Left ventricle myocardium inferior (tissue), 1 donor: ENCODE measurements around the gene MYOM3. TPM values are rescaled to one million over a fixed set of nuclear protein-coding genes. Genes with fewer than 3 reads are reported as not detected.
A peak's percentile ranks its signal among the peaks of the same experiment; 100 is the strongest.

Experiments
- DNase-seq: peaks from one replicate; pipeline ENCODE4 v3.0.0-alpha.2; 2020
- H3K27ac ChIP-seq: fragments of 200-600 bp; replicated peaks from 2 replicates; pipeline ENCODE4 v1.8.0; 2021
- H3K27me3 ChIP-seq: fragments of 200-600 bp; 2 replicates; pipeline ENCODE4 v1.8.0; 2021; ENCODE audit warnings: low read depth
- H3K36me3 ChIP-seq: fragments of 200-600 bp; 2 replicates; pipeline ENCODE4 v1.8.0; 2021
- H3K4me1 ChIP-seq: fragments of 200-600 bp; 2 replicates; pipeline ENCODE4 v1.8.0; 2021
- H3K4me3 ChIP-seq: fragments of 200-600 bp; 2 replicates; pipeline ENCODE4 v1.8.0; 2021; ENCODE audit warnings: mild to moderate bottlenecking, moderate library complexity
- H3K9me3 ChIP-seq: fragments of 200-600 bp; replicated peaks from 2 replicates; pipeline ENCODE4 v1.8.0; 2021
- intact Hi-C: fragments of 100-400 bp; cut with micrococcal nuclease; formaldehyde crosslinking; loops from one replicate; pipeline ENCODE4 v1.11.0; 2022
- total RNA-seq: library from RNA; stranded (reverse); fragmentation: NEBNext Ultra II Directional; extraction: Animal tissue kit (Norgen Biotek cat#: 25700); gene quantifications from one replicate; pipeline ENCODE4 v1.2.1, GENCODE V29; 2021
- TF ChIP-seq, protein P1 (sequence below): fragments of 200-600 bp; IDR thresholded peaks from 2 replicates; pipeline ENCODE4 v1.8.0; 2021; ENCODE audit warnings: antibody characterized with exemption, mild to moderate bottlenecking, borderline replicate concordance
- donor health status: DM: no; HTN: yes; CAD: no; lungs with severe emphysema.

The MYOM3 gene
- total RNA-seq, 1 donor from 2014 or later: 440 TPM

DNA sequence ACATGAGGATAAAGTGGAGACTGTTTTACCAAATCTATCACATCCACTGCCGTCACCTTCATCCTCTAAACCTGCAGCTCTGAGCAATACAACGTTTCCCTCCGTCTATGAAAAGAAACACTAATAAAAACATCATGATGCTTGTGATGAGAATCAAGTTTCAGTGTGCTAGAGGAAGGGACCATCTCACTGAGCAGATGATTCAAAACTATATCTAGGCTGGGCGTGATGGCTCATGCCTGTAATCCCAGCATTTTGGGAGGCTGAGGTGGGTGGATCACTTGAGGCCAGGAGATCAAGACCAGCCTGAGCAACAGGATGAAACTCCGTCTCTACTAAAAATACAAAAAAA is 14.7 kb upstream of the MYOM3 start:
- peak overlapping the region; percentile 78 for H3K27ac ChIP-seq

DNA sequence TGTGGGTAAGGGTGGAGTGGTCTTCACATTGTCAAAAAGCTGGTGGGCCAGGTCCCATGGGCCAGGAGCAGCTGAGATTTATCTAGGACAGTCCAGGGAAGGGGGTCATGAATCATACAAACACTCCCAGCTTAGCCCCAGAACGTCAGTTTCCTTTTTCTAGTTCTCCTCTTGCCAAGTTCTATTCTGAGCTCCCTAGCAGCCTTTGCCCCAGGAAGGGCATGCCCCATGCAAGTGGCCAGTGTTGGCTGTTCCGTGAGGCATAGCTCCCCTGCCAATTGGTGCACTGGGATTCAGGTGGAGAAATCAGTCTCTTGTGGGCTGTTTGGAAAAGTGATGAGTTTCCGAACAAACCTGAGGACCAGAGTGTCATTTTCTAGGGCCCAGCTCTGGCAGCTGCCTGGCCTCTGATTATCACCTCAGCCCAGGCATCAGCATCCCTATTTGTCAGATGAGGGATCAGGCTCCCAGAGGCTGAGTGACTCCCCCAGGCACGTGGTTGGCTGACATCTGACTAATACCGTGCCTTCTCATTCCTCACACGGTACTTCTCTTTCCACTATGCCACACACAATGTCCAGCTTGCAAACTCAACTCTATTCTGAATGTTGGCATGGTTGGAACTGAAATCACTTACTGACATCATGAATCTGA is 14.2 kb upstream of the MYOM3 start:
- DNase-seq: no peak
- Histone ChIP-seq H3K4me3 (no peak overlapping the region), H3K36me3 (no peaks in the 10 kb centered on the region), H3K4me1 (peaks cover 18% of the 10 kb centered on the region), H3K9me3 (peaks cover 16% of the 10 kb centered on the region), H3K27me3 (no peaks in the 10 kb centered on the region), H3K27ac (peak overlapping the region; percentile 78)
- TF ChIP-seq, protein P1, sequence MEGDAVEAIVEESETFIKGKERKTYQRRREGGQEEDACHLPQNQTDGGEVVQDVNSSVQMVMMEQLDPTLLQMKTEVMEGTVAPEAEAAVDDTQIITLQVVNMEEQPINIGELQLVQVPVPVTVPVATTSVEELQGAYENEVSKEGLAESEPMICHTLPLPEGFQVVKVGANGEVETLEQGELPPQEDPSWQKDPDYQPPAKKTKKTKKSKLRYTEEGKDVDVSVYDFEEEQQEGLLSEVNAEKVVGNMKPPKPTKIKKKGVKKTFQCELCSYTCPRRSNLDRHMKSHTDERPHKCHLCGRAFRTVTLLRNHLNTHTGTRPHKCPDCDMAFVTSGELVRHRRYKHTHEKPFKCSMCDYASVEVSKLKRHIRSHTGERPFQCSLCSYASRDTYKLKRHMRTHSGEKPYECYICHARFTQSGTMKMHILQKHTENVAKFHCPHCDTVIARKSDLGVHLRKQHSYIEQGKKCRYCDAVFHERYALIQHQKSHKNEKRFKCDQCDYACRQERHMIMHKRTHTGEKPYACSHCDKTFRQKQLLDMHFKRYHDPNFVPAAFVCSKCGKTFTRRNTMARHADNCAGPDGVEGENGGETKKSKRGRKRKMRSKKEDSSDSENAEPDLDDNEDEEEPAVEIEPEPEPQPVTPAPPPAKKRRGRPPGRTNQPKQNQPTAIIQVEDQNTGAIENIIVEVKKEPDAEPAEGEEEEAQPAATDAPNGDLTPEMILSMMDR: no peak
- intact Hi-C loops: no loop called here

More for the DNA sequence above, 14.7 kb upstream of the MYOM3 start:
- Histone ChIP-seq H3K27me3 (no peaks in the 10 kb centered on the region), H3K4me1 (peaks cover 14% of the 10 kb centered on the region), H3K9me3 (peaks cover 17% of the 10 kb centered on the region), H3K4me3 (no peak overlapping the region), H3K36me3 (no peaks in the 10 kb centered on the region)
- TF ChIP-seq, protein P1: no peak
- no peak for DNase-seq
- intact Hi-C loops: no loop called here

DNA sequence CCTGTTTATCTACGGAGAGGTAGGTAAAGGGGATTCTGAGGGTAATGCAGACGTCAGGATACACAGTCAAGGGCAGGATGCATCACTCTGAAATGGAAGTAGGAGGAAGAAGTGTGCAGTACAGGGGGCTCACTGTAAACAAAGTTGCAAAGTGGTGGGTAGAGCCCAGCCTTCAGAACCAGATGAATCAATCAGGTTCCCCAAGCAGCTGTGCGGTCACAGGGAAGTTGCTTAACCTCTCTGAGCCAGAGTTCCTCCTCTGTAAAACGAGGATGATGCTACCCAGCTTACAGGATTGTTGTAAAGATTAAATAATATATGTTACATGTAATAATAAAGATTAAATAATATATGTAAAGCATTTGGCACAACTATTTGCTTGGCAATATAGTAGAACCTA is 13.5 kb upstream of the MYOM3 start:
- DNase-seq: no peak
- no peaks in the 10 kb centered on the region for H3K36me3 ChIP-seq
- H3K4me1 ChIP-seq: peaks cover 25% of the 10 kb centered on the region
- TF ChIP-seq, protein P1: no peak
- intact Hi-C loops: no loop called here
- H3K27me3 ChIP-seq: no peaks in the 10 kb centered on the region
- H3K4me3 ChIP-seq: no peak overlapping the region
- H3K27ac ChIP-seq: peak overlapping the region; percentile 78
- peaks cover 9% of the 10 kb centered on the region for H3K9me3 ChIP-seq

DNA sequence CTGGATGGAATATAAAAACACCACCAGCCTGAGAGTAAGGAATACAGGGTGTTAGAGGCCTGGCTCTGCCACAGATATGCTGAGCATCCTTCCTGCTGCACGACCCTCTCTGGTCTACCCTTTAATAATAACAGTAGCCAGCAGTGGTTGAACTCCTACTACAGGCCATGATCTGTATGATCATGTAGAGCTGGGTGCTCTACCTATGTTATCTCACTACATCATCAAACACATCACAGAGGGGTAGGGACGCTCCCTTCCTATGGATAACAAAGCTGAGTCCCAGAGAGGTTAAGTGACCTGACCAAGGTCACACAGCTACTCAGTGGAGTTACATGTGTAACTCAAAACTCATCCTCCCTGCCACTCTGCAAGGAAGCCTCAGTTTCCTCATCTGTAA is 13.0 kb upstream of the MYOM3 start:
- Histone ChIP-seq H3K9me3 (peaks cover 4% of the 10 kb centered on the region), H3K4me3 (no peak overlapping the region), H3K27me3 (no peaks in the 10 kb centered on the region), H3K27ac (no peak overlapping the region), H3K4me1 (peaks cover 30% of the 10 kb centered on the region), H3K36me3 (no peaks in the 10 kb centered on the region)
- TF ChIP-seq, protein P1: no peak
- DNase-seq: no peak
- intact Hi-C loops: no loop called here

DNA sequence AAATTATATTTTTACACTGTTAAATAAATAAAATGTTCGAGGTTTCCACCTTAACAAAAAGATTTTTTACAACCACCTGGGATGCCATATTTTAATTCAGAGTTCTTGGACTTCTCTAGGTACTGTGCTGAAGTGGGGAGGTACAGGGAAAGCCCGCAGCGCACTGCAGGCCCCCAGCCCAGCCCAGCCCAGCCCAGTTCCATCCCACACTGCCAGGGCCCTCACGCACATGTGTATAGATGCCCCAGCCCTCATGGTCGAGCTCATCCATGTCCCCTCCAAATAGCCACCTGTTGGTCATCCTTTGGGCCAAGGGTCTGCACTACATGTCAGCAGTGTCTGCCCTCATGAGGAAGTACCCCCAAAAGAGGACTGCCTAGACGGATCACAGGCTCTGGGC is 11.7 kb upstream of the MYOM3 start:
- TF ChIP-seq, protein P1: no peak
- Histone ChIP-seq H3K4me3 (no peak overlapping the region), H3K9me3 (no peaks in the 10 kb centered on the region), H3K27ac (no peak overlapping the region), H3K36me3 (no peaks in the 10 kb centered on the region), H3K27me3 (peaks cover 3% of the 10 kb centered on the region), H3K4me1 (peaks cover 38% of the 10 kb centered on the region)
- DNase-seq: no peak
- intact Hi-C loops: no loop called here

DNA sequence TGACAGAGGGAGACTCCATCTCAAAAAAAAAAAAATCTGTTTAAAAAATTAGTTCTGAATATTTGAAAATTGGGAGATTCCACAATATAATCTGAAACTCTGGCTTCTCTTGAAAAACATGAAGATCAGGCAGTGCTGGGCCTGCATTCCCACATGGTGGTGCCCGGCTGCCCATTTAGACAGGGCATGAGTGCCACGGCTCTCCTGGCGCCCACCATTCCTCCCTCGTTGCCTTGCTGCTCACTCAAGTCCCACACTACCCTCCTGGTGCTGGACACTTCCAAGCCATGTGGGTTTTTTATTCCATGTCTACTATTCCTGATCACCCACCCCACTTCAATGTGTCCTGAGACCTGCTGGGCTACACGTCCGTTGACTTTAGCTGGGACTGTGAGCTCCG is 10.8 kb upstream of the MYOM3 start:
- H3K9me3 ChIP-seq: no peaks in the 10 kb centered on the region
- no peaks in the 10 kb centered on the region for H3K36me3 ChIP-seq
- no peak overlapping the region for H3K27ac ChIP-seq
- no peak for DNase-seq
- H3K4me1 ChIP-seq: peaks cover 38% of the 10 kb centered on the region
- H3K4me3 ChIP-seq: no peak overlapping the region
- TF ChIP-seq, protein P1: no peak
- peaks cover 10% of the 10 kb centered on the region for H3K27me3 ChIP-seq
- intact Hi-C loops: no loop called here
